ENCODE data around the gene JAKMIP1. TPM values are rescaled to one million over a fixed set of nuclear protein-coding genes. Genes with fewer than 3 reads are reported as not detected.

The JAKMIP1 gene
- total and polyA plus RNA-seq, 12 donors: 0.14 to 5.3 (median 2.9) TPM; not detected in 2

DNA sequence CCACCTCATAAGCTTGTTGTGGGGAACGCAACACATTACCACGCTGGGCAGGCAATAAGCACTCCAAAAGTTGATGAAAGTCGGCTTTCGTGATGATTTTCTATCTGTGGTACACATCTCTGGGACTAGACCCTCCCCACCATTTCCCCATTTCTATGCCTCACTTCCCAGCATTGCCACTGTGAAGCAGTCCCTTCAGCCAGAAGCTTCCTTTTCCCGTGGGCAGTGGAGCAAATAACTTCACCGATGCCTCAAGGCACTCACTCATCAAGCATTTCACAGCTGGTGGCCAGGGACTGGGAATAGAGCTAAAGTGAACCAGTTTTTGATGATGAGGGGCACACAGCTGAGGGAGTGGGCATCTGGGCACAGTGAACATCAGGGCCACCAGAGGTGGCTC is 201.0 kb downstream of the JAKMIP1 start:
- H3K4me3 ChIP-seq: no peak overlapping the region
- H3K27me3 ChIP-seq: no peaks in the 10 kb centered on the region
- 70 to 84% (median 80%) methylated on average over 6 of the region's 6 CpGs for WGBS, 4 donors
- H3K27ac ChIP-seq: no peak overlapping the region
- TF ChIP-seq, protein P1, sequence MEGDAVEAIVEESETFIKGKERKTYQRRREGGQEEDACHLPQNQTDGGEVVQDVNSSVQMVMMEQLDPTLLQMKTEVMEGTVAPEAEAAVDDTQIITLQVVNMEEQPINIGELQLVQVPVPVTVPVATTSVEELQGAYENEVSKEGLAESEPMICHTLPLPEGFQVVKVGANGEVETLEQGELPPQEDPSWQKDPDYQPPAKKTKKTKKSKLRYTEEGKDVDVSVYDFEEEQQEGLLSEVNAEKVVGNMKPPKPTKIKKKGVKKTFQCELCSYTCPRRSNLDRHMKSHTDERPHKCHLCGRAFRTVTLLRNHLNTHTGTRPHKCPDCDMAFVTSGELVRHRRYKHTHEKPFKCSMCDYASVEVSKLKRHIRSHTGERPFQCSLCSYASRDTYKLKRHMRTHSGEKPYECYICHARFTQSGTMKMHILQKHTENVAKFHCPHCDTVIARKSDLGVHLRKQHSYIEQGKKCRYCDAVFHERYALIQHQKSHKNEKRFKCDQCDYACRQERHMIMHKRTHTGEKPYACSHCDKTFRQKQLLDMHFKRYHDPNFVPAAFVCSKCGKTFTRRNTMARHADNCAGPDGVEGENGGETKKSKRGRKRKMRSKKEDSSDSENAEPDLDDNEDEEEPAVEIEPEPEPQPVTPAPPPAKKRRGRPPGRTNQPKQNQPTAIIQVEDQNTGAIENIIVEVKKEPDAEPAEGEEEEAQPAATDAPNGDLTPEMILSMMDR (IDR thresholded peaks at IDR 0.05): no peak
- TF ChIP-seq POLR2A (IDR thresholded peaks at IDR 0.05): no peak
- no peaks in the 10 kb centered on the region for H3K9me3 ChIP-seq (replicated peaks in 1 of 3)
- intact Hi-C loops (cut with DNase I): loop anchor here in 1 of 2 donors (10.0 kb wide), 1 partner anchor 325 kb away; no protein-coding TSS in a partner anchor
- no peak for DNase-seq
- H3K36me3 ChIP-seq (replicated peaks in 1 of 2): no peaks in the 10 kb centered on the region
- H3K4me1 ChIP-seq (replicated peaks in 1 of 2): no peaks in the 10 kb centered on the region

DNA sequence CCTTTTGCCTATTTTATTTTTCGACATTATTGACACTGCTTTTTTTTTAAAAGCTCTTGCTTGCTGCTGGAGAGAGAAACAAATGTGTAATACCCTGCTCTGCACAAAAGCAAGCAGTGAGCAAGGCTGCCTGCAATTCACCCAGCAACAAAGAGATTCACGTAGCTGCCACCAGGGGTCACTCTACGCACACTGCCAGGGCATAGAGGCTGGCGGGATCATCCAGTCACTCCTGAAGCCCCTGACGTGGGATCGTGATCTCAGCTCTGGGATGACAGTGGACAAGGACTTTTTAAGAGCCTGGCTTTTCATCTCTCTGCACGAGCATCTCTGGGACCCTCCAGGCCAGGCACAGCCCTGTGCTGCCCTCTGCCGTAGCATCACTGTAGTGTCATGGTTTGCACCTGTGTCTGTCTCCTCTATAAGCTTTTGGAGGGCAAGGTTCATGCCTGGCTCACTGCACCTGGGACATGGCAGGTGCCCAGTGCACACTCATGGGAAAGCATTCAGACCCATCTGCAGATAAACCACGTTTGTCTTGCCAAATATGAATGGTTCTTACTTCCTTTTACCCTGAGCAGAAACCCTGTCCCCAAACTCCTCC is 201.9 kb downstream of the JAKMIP1 start:
- Histone ChIP-seq H3K27ac (no peak overlapping the region), H3K4me3 (no peak overlapping the region), H3K27me3 (no peaks in the 10 kb centered on the region), H3K4me1 (replicated peaks in 1 of 2) (no peaks in the 10 kb centered on the region), H3K36me3 (replicated peaks in 1 of 2) (no peaks in the 10 kb centered on the region), H3K9me3 (replicated peaks in 1 of 3) (no peaks in the 10 kb centered on the region)
- 2 to 4% (median 3%) methylated on average over 6 to 9 of the region's 9 CpGs for WGBS, 4 donors
- intact Hi-C loops (cut with DNase I): loop anchor here in 1 of 2 donors (10.0 kb wide), 1 partner anchor 326 kb away; no protein-coding TSS in a partner anchor
- peak; percentile 48 to 89 (median 65) for DNase-seq
- TF ChIP-seq, protein P1 (IDR thresholded peaks at IDR 0.05): peak; percentile 69 to 91 (median 78)
- no peak for TF ChIP-seq POLR2A (IDR thresholded peaks at IDR 0.05)

DNA sequence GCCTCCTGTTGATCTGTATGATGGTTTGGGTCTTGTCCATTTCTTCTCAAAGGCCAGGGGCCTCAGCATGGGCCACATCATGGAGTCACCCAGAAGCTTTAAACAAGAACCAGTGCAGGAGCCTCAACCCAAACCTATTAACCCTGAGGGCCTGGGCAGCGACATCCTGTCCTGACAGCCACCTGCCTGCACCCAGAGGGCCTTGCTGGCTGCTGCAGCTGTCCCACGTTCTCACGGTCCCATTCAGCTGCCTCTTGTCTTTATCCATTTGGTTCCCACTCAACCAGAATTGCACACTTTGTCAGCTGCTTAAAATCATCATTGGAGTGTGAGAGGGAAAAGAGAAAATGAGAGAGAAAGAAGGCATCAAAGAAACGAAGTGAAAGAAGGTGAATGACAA is 203.7 kb downstream of the JAKMIP1 start:
- intact Hi-C loops (cut with DNase I): loop anchor here in 1 of 2 donors (10.0 kb wide), 1 partner anchor 328 kb away; no protein-coding TSS in a partner anchor

DNA sequence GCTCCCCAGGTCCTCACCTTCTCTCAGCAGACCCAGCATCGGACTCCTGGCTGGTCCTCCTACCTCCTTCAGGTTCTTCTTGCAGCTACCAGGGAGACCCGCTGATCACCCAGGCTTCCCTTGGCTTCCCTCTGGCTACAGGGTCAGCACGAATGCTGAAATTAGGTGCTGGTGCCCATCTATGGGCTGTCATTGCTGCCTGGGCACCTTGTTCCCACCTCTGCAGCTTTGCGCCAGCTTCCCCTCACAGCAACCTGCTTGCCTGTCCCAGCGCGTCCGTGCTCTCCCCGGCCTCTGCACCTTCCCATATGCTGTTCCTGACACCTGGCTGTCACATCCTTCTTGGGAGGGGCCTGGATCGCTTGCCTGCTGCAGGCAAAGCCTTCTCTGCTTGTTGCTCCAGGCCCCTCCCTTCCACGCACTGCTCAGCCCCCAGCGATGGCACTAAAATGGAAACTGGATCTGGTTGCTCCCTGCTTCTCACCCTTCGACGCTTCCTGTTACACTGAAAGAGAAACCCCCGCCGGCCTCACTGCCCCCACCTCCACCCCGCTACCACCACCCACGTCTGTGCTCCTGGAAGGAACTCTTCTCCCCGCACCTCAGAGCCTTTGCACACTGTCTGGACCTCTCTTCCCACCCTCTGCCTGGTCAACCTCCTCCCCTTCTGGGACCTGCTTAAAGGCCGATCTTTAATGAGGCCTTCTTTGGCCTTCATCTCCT is 204.3 kb downstream of the JAKMIP1 start:
- TF ChIP-seq, protein P1 (IDR thresholded peaks at IDR 0.05): no peak
- no peak for TF ChIP-seq POLR2A (IDR thresholded peaks at IDR 0.05)
- Histone ChIP-seq H3K27ac (no peak overlapping the region), H3K36me3 (replicated peaks in 1 of 2) (no peaks in the 10 kb centered on the region), H3K4me3 (no peak overlapping the region), H3K27me3 (no peaks in the 10 kb centered on the region), H3K4me1 (replicated peaks in 1 of 2) (no peaks in the 10 kb centered on the region), H3K9me3 (replicated peaks in 1 of 3) (no peaks in the 10 kb centered on the region)
- 62 to 74% (median 69%) methylated on average over 19 of the region's 19 CpGs for WGBS, 4 donors
- intact Hi-C loops (cut with DNase I): loop anchor here in 1 of 2 donors (10.0 kb wide), 1 partner anchor 329 kb away; no protein-coding TSS in a partner anchor
- no peak for DNase-seq

More for the DNA sequence above, 203.7 kb downstream of the JAKMIP1 start:
- 57 to 67% (median 64%) methylated on average over 4 of the region's 4 CpGs for WGBS, 4 donors
- no peak for DNase-seq
- H3K9me3 ChIP-seq (replicated peaks in 1 of 3): no peaks in the 10 kb centered on the region
- TF ChIP-seq, protein P1 (IDR thresholded peaks at IDR 0.05): no peak
- no peak for TF ChIP-seq POLR2A (IDR thresholded peaks at IDR 0.05)
- no peak overlapping the region for H3K4me3 ChIP-seq
- no peaks in the 10 kb centered on the region for H3K27me3 ChIP-seq
- no peaks in the 10 kb centered on the region for H3K36me3 ChIP-seq (replicated peaks in 1 of 2)
- H3K27ac ChIP-seq: no peak overlapping the region
- H3K4me1 ChIP-seq (replicated peaks in 1 of 2): no peaks in the 10 kb centered on the region
